HG03432 (cell line): Measurements from ENCODE around the gene HS3ST6.
"Not testable (repeated sequence)": the region's sequence is repeated elsewhere in the genome, so short reads cannot be mapped to it uniquely, and the experiment has no call there.

Source experiments
- ATAC-seq: cut with Tn5 transposase; IDR thresholded peaks from one replicate; pipeline ENCODE4 v1.9.1; 2021; ENCODE audit warnings: mild to moderate bottlenecking, moderate library complexity; ENCODE audit not compliant: unreplicated experiment

The HS3ST6 gene

GRCh38 chr16:1884155-1884760 lies 34.0 kb downstream of the HS3ST6 start:
- ATAC-seq = no peak

GRCh38 chr16:1881172-1881571 lies 37.0 kb downstream of the HS3ST6 start:
- ATAC-seq = not testable (repeated sequence)

DNA sequence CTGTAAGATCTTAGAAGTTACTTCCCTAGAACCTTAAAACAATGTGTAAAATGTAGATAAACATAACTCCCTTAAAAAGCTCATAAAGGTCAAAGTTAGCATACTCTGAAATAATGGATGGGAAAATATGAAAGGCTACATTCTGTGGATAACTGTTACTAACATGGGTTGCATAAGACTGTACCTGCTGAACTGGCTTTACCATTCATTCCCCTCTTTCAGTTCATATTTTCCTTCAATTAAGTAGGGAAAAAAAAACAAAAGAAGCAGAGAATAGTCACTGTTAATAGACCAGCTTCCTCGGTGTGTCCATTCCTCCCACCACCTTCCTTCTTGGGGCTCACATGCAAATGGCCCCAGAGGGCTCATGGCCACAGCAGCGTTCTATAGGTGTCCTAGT lies 38.7 kb downstream of the HS3ST6 start:
- no peak for ATAC-seq

DNA sequence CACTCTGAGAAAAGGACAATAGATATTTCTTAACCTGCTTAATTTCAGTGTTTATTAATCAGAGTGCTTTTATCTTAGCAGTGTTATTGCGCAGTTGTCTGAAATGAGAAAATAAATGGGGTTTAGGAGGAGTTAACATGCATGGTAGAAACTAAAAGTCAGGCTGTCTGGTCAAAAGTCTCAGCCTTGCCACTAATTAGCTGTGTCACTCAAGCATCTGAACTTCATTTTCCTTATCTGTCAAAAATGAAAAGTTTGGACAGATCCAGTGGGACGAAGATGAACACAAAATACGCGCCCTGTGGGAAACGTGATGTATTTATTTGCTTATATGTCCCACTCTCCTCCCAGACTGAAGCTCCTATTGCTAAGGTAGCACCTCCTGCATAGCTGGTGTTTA lies 40.0 kb downstream of the HS3ST6 start:
- ATAC-seq = no peak

GRCh38 chr16:1877804-1878203 lies 40.4 kb downstream of the HS3ST6 start:
- ATAC-seq = no peak

DNA sequence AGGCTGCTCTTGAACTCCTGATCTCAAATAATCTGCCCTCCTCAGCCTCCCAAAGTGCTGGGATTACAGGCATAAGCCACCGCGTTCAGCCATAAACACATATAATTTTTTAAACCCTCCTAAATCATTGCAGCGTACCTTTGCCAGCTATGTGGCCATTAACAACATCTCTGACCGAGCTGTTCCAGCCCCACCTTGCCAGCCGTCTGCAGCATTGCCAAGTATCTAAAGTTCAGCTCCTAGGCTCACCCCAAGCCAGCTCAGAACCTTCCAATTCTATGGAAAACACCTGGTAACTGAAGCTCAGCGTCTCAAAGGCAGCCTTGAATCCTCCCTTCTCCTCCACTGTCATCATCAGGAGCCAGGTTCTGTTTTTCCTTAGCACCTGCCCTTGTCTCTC lies 41.1 kb downstream of the HS3ST6 start:
- no peak for ATAC-seq

DNA sequence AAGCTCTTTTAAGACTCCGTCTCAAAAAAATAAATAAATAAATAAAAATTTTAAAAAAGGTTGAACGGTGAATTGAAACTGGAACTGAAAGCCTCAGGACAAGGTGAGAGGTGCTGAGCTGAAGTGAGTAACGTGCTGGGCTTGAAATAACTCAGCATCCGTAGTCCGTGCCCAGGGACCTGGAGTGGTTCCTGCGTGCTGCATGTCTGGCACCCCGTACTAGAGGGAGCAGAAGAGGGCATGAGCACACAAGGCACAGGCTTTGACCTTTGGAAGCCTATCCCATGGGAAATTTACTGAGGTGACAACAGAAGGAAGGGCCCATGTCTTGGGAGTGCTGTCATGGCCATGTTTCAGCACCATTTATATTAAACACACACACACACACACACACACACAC lies 41.7 kb downstream of the HS3ST6 start:
- no peak for ATAC-seq

DNA sequence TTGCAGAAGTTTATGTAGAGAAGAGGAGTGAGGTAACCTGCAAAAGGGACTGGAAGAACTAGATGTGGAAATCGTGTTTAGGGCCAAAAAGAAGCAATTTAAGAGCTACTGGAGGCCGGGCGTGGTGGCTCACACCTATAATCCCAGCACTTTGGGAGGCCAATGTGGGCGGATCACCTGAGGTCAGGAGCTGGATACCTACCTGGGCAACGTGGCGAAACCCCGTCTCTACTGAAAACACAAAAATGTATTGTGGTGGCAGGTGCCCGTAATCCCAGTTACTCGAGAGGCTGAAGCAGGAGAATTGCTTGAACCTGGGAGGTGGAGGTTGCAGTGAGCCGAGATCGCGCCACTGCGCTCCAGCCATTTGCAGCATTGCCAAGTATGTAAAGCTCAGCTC lies 42.1 kb downstream of the HS3ST6 start:
- not testable (repeated sequence) for ATAC-seq

GRCh38 chr16:1874854-1875253 lies 43.4 kb downstream of the HS3ST6 start:
- no peak for ATAC-seq

- ATAC-seq = no peak
These were observed 46.1 kb downstream of the HS3ST6 start, which contains the start of gene MEIOB for GRCh38 chr16:1871974-1872635. TSS of gene MEIOB (minus strand) at chr16:1872164. CDS start at chr16:1868175, 3,989 bp downstream.

DNA sequence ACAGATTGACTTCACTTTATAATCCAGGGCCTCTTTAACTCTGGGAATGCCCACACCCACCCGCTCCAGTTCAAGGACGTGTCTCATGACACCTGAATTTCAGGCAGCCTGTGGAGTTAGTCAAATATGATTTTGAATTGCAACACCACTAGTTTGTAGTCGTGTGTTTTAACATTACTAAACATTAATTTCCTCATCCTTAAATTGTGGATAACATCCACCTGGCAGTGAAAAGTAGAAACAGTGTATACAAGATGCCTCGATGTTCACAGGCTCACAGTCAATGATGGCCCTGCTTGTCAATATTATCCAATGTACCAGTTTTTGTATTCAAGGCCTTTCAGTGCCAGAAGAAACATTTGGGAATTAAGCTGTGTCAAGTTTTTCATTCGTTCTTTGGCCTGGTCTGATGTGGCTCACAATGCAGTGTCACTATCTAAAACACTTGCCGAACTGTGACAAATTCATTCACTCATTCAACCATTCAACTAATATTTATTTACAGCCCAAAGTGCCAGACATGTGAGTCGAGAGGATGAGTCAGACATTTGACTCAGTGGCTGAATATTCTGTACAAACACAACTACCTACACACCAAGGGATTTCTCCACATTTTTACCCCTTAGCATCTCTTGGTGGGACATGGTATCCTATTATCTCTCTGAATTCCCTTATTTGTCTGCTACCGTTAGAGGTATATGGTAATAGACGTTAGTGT lies 47.7 kb downstream of the HS3ST6 start:
- ATAC-seq = no peak

DNA sequence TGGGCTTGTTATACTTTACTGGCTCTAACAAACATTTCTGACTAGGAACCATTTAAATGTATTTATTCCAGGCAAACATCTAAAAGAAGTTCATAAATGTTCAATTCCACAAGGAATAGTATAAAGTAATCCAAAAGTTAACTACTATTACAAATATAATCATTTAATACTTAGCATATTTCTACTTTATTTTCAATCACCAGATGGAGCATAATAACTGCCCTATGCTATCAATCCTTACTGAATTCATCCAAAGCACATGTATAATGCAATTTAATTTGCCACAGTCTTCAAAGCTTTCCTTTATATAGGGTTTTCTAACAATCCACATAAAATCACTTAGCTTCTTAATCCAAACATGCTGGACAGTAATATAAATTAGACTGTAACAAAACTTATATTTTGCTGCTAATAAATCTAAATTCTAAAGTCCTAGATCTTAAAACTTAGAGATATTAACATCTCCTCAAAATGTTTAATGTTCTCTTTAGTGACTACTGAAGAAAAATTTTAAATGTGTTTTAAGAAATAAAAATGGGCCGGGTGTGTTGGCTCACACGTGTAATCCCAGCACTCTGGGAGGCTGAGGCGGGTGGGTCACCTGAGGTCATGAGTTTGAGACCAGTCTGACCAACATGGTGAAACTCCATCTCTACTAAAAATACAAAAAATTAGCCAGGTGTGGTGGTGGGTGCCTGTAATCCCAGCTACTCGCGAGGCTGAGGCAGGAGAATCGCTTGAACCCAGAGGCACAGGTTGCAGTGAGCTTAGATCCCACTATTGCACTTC lies 52.1 kb downstream of the HS3ST6 start:
- no peak for ATAC-seq

- ATAC-seq = no peak
These were observed 54.3 kb downstream of the HS3ST6 start for GRCh38 chr16:1863681-1864460.

DNA sequence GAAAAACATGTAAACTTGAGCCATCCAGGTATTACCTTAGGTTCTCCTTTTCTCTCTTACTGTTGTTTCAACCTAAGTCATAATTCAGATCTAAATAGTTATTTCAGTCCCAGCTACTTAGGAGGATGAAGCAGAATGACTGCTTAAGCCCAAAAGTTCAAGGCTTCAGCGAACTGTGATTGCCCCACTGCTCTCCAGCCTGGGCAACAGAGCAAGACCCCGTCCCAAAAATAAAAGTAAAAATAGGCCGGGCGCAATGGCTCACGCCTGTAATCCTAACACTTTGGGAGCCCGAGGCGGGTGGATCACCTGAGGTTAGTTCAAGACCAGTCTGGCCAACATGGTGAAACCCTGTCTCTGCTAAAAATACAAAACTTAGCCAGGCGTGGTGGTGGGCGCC lies 55.8 kb downstream of the HS3ST6 start:
- no peak for ATAC-seq

GRCh38 chr16:1861730-1862129 lies 56.5 kb downstream of the HS3ST6 start:
- no peak for ATAC-seq
